SK-N-SH (cell line): ENCODE results near the gene PPEF2.

Source experiments
- ELF1 ChIP-seq: IDR thresholded peaks from 2 replicates; pipeline ENCODE4 v1.4.0; 2012
- FOXM1 ChIP-seq: IDR thresholded peaks from 2 replicates; pipeline ENCODE4 v1.4.0; 2012; ENCODE audit warnings: low read depth, mild to moderate bottlenecking
- TF ChIP-seq, protein P1 (sequence below): IDR thresholded peaks from 2 replicates; pipeline ENCODE4 v1.6.1; 2012; ENCODE audit warnings: mild to moderate bottlenecking, low read depth, low read length, moderate library complexity

DNA sequence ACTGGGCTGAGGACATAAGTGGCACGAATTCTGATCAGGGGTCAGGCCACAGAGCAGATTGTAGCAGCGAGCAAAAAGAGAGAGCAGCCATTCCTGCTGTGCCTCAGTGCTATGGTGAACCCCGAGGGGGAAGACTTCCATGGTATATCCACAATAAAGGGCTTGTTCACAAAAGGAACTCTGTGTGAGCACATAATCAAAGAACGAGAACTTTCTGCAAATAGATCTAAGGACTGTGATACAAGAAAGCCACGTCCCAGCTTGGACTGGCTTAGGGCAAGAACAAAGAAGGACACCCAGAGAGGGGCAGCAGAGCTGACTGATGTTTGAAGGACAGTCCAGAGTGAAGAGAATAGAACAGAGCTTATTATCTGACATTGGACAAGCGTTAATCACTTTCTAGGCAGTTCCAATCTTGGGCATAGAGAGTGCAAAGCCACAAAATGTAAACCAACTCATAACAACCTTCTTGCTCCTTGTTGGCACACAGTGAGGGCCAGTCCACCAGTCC, 24.0 kb downstream of the PPEF2 start:
- TF ChIP-seq ELF1 (no peak), FOXM1 (no peak)
- TF ChIP-seq, protein P1, sequence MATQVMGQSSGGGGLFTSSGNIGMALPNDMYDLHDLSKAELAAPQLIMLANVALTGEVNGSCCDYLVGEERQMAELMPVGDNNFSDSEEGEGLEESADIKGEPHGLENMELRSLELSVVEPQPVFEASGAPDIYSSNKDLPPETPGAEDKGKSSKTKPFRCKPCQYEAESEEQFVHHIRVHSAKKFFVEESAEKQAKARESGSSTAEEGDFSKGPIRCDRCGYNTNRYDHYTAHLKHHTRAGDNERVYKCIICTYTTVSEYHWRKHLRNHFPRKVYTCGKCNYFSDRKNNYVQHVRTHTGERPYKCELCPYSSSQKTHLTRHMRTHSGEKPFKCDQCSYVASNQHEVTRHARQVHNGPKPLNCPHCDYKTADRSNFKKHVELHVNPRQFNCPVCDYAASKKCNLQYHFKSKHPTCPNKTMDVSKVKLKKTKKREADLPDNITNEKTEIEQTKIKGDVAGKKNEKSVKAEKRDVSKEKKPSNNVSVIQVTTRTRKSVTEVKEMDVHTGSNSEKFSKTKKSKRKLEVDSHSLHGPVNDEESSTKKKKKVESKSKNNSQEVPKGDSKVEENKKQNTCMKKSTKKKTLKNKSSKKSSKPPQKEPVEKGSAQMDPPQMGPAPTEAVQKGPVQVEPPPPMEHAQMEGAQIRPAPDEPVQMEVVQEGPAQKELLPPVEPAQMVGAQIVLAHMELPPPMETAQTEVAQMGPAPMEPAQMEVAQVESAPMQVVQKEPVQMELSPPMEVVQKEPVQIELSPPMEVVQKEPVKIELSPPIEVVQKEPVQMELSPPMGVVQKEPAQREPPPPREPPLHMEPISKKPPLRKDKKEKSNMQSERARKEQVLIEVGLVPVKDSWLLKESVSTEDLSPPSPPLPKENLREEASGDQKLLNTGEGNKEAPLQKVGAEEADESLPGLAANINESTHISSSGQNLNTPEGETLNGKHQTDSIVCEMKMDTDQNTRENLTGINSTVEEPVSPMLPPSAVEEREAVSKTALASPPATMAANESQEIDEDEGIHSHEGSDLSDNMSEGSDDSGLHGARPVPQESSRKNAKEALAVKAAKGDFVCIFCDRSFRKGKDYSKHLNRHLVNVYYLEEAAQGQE: no peak
